Ascending aorta (tissue), 2 donors: Measurements from ENCODE around the gene DPPA2. TPM values are rescaled to one million over a fixed set of nuclear protein-coding genes. Genes with fewer than 3 reads are reported as not detected.
A peak's percentile ranks its signal among the peaks of the same experiment; 100 is the strongest.

Experiments used
- DNase-seq, 2 donors: peaks; one replicate each; pipeline ENCODE4 v3.0.0-alpha.2; 2019; ENCODE audit warnings: low spot score in 2 of 2
- H3K27ac ChIP-seq, 2 donors: fragments of 200-600 bp; sonication (generic); one replicate each; pipeline ENCODE4 v1.5.1; 2016 to 2017; ENCODE audit warnings: mild to moderate bottlenecking in 1 of 2
- H3K27me3 ChIP-seq: fragments of 200-600 bp; sonication (generic); one replicate; pipeline ENCODE4 v1.5.1; 2017
- H3K36me3 ChIP-seq, 2 donors: fragments of 200-600 bp; sonication (generic); one replicate each; pipeline ENCODE4 v1.5.1; 2016
- H3K4me1 ChIP-seq, 2 donors: fragments of 200-600 bp; sonication (generic); one replicate each; pipeline ENCODE4 v1.5.1; 2016 to 2017; ENCODE audit warnings: mild to moderate bottlenecking in 1 of 2
- H3K4me3 ChIP-seq, 2 donors: fragments of 200-600 bp; sonication (generic); one replicate each; pipeline ENCODE4 v1.5.1; 2016 to 2017; ENCODE audit warnings: mild to moderate bottlenecking in 1 of 2
- H3K9me3 ChIP-seq, 2 donors: fragments of 200-600 bp; sonication (generic); one replicate each; pipeline ENCODE4 v1.5.1; 2016
- intact Hi-C: fragments of 100-400 bp; cut with DNase I; formaldehyde crosslinking; loops from one replicate; pipeline ENCODE4 v1.15.1; 2023
- total RNA-seq: library from RNA; depleted of rRNA; stranded (reverse); fragments of >200 nt; gene quantifications from one replicate; pipeline ENCODE4 v1.1.0, GENCODE V29; 2016
- TF ChIP-seq, protein P1 (sequence below), 3 experiments: fragments of 200-600 bp in 2 of 3; fragments of 450-650 bp in 1 of 3; sonication (generic) in 2 of 3; IDR thresholded peaks; one replicate each; pipeline ENCODE4 v1.5.1; 2016 to 2019; ENCODE audit warnings: antibody characterized with exemption in 3 of 3, mild to moderate bottlenecking in 1 of 3, moderate library complexity in 1 of 3

Gene DPPA2
- total RNA-seq, 1 donor from 2014 or later, result not detected

DNA sequence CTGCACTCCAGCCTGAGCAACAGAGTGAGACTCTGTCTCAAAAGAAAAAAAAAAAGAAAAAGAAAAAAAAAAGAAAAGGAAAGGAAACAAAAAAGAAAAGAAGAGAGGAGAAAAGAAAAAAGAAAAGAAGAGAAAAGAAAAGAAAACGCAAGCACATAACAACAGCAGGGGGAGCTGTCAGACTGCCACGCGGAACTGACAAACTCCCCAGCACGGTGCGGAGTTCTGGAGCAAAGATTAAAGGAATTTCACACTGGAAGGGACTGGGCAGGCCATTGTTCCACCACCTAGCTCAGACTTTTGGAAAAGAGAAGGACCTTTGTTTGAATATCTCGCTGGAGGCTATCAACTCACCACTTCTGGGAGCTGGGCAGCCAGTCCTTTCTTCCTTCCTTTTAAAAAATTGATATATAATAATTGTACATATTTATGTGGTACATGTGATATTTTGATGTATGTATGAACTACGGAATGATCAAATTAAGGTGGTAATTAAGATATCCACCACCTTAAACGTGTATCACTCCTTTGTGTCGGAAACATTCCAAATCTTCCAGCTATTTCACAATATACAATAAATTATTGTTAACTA is 40.5 kb downstream of the DPPA2 start:
- no peaks in the 10 kb centered on the region for H3K4me1 ChIP-seq
- DNase-seq, result no peak
- no peak overlapping the region for H3K27ac ChIP-seq
- H3K4me3 ChIP-seq, result no peak overlapping the region
- TF ChIP-seq, protein P1, sequence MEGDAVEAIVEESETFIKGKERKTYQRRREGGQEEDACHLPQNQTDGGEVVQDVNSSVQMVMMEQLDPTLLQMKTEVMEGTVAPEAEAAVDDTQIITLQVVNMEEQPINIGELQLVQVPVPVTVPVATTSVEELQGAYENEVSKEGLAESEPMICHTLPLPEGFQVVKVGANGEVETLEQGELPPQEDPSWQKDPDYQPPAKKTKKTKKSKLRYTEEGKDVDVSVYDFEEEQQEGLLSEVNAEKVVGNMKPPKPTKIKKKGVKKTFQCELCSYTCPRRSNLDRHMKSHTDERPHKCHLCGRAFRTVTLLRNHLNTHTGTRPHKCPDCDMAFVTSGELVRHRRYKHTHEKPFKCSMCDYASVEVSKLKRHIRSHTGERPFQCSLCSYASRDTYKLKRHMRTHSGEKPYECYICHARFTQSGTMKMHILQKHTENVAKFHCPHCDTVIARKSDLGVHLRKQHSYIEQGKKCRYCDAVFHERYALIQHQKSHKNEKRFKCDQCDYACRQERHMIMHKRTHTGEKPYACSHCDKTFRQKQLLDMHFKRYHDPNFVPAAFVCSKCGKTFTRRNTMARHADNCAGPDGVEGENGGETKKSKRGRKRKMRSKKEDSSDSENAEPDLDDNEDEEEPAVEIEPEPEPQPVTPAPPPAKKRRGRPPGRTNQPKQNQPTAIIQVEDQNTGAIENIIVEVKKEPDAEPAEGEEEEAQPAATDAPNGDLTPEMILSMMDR (IDR thresholded peaks at IDR 0.05), result peak; percentile 13 to 75 (median 36)
- no peaks in the 10 kb centered on the region for H3K9me3 ChIP-seq
- no peaks in the 10 kb centered on the region for H3K36me3 ChIP-seq
- intact Hi-C loops, result no loop called here
- H3K27me3 ChIP-seq, result no peaks in the 10 kb centered on the region

DNA sequence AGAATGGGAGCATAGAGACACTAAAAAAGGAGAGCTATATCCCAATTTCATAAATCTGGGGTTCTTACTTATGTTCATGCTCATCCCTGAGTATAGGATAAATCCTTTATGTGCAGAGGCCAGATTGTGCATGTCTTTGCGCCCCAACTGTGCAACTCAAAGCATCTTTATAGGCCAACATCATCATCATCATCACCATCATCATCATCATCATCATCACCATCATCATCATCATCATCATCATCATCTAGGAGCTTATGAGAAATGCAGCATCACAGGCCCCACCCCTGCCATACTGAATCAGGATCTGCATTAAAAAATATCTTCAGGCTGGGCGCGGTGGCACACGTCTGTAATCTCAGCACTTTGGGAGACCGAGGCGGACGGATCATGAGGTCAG is 45.5 kb downstream of the DPPA2 start:
- intact Hi-C loops, result no loop called here
- Histone ChIP-seq H3K4me1 (no peaks in the 10 kb centered on the region), H3K36me3 (no peaks in the 10 kb centered on the region), H3K4me3 (no peak overlapping the region), H3K27me3 (no peaks in the 10 kb centered on the region), H3K27ac (no peak overlapping the region), H3K9me3 (no peaks in the 10 kb centered on the region)
- TF ChIP-seq, protein P1 (IDR thresholded peaks at IDR 0.05), result no peak
- DNase-seq, result no peak

DNA sequence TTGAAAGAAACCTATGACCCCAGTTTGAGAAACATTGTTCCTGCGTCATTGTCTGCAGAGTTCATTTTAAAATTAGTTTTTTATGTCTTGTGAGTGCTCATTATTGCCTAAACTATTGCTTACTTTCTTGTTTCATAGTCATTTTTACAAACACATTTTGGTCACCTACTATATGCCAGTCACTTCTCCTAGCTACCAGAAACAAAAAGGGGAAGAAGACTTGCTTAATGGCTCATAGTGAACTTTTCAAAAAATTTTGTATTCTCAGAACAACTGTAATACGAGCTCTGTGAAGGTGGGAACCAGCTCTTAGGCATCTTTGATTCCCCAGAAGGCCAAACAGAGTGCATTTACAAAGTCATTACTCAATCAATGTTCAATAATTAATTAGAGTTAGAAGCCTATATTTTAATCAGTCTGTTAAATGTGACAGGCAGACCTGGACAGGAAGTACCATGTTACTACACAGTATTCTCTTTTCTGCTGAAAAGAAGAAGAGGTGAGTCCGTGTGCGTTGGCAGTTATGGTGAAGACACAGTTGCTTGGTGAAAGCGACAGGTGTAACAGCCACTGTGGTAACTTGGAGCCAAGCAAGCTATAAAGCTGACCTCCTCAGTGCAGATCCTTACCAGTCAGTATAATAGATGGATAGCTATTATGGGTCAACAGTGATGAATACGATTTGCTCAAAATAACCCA is 46.6 kb downstream of the DPPA2 start:
- H3K4me1 ChIP-seq, result no peaks in the 10 kb centered on the region
- no peak overlapping the region for H3K27ac ChIP-seq
- no peaks in the 10 kb centered on the region for H3K9me3 ChIP-seq
- intact Hi-C loops, result no loop called here
- no peaks in the 10 kb centered on the region for H3K36me3 ChIP-seq
- H3K27me3 ChIP-seq, result no peaks in the 10 kb centered on the region
- TF ChIP-seq, protein P1 (IDR thresholded peaks at IDR 0.05), result no peak
- DNase-seq, result no peak
- no peak overlapping the region for H3K4me3 ChIP-seq

DNA sequence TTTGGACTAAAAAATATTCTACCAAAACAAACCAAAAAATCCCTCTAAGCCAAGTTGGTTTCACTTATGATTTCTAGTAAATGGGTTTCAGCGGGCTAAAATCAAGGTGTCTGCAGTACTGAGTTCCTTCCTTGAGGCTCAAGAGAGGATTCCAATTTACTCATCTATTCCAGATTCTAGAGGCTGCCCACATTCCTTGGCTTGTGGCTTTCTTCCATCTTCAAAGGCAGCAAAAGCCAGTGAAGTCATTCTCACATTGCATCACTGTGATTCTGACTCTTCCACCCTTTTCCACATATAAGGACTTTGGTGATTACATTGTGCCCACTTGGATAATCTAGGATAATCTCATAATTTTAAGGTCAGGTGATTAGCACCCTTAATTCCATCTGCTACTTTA is 48.1 kb downstream of the DPPA2 start:
- no peak overlapping the region for H3K27ac ChIP-seq
- no peaks in the 10 kb centered on the region for H3K9me3 ChIP-seq
- TF ChIP-seq, protein P1 (IDR thresholded peaks at IDR 0.05), result no peak
- intact Hi-C loops, result no loop called here
- DNase-seq, result no peak
- no peaks in the 10 kb centered on the region for H3K4me1 ChIP-seq
- no peaks in the 10 kb centered on the region for H3K27me3 ChIP-seq
- H3K4me3 ChIP-seq, result no peak overlapping the region
- H3K36me3 ChIP-seq, result no peaks in the 10 kb centered on the region

DNA sequence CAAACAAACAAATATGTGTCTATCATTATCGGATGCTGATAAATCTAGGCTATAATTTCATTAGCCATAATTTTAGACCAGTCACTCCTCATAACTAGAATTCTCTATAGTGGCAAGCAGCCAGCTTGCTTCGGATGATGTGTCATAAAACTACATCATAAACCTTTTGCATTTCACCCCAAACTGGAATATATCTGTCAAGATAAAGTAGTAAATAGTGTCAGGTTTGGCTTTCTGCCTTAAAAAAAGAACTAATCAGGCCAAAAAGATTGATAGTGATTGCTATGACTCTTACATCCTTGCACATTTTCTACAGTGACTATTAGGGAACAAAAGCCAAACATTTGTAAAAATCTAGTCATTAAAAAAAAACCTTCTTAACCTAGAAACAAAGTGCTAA is 51.0 kb downstream of the DPPA2 start:
- intact Hi-C loops, result no loop called here
- Histone ChIP-seq H3K9me3 (no peaks in the 10 kb centered on the region), H3K36me3 (no peaks in the 10 kb centered on the region), H3K4me3 (no peak overlapping the region), H3K27me3 (no peaks in the 10 kb centered on the region), H3K27ac (no peak overlapping the region), H3K4me1 (no peaks in the 10 kb centered on the region)
- DNase-seq, result no peak
- TF ChIP-seq, protein P1 (IDR thresholded peaks at IDR 0.05), result no peak
